GM10266 (cell line): ENCODE results near the gene ARSB.

Experiments used
- DNase-seq: peaks from one replicate; pipeline ENCODE4 v3.0.0; 2012; ENCODE audit errors: extremely low spot score
- CTCF ChIP-seq: IDR thresholded peaks from 2 replicates; pipeline ENCODE4 v1.5.1; 2012; ENCODE audit warnings: mild to moderate bottlenecking, low read depth; ENCODE audit not compliant: control insufficient read depth, insufficient read depth; ENCODE audit errors: missing control alignments

ARSB gene

GRCh38 chr5:79023947-79024346 is 38.8 kb upstream of the ARSB start:
- TF ChIP-seq CTCF = no peak

GRCh38 chr5:79023348-79023747 is 38.2 kb upstream of the ARSB start:
- TF ChIP-seq CTCF = no peak
- DNase-seq = no peak

More at GRCh38 chr5:79023947-79024346, 38.8 kb upstream of the ARSB start:
- DNase-seq = no peak

GRCh38 chr5:79022771-79023170 is 37.7 kb upstream of the ARSB start:
- no peak for TF ChIP-seq CTCF

GRCh38 chr5:79021753-79022152 is 36.6 kb upstream of the ARSB start:
- no peak for TF ChIP-seq CTCF
- no peak for DNase-seq

More at GRCh38 chr5:79022771-79023170, 37.7 kb upstream of the ARSB start:
- DNase-seq = no peak

GRCh38 chr5:79020861-79021561 is 35.9 kb upstream of the ARSB start:
- peak; percentile 43 for DNase-seq
- peak; percentile 77 for TF ChIP-seq CTCF

GRCh38 chr5:79014631-79015030 is 29.5 kb upstream of the ARSB start:
- DNase-seq = no peak

More at GRCh38 chr5:79014631-79015030, 29.5 kb upstream of the ARSB start:
- TF ChIP-seq CTCF = no peak
